ENCODE results near the gene NEDD4L. TPM values are rescaled to one million over a fixed set of nuclear protein-coding genes. Genes with fewer than 3 reads are reported as not detected.

The NEDD4L gene
- total and polyA plus RNA-seq, 2 donors (not counting 1 experiment from before 2014, with no cell fraction given): 10.3 to 25.7 TPM

DNA sequence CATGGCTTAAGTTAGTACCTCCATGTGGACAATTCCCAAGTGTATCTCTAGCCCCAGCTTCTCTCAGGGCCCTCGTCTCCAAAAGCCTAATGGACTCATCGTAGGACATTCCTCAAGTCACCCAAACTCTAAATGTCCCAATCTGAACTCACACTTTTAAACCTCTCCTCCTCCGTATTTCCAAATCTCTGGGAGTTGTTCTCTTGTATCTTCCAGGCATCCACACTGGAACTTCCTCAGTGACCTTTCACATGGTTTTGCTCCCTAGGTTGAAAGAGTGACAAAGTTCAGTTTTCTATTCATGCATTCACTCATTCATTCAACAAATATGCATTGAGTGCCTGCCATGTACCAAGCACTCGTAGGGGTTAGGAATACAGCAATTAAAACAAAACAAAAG, 364.6 kb downstream of the NEDD4L start:
- Histone ChIP-seq H3K9me3 (ENCODE audit: control extremely low read depth in 1 of 3, control insufficient read depth in 2 of 3, insufficient read depth in 1 of 3, low read length in 2 of 3) (peaks cover 0 to 3% (median 0%) of the 10 kb centered on the region in 3 donors), H3K79me2 (ENCODE audit: control insufficient read depth, insufficient read depth, low read length) (no peaks in the 10 kb centered on the region), H4K20me1 (ENCODE audit: control insufficient read depth, insufficient read depth, low read length, poor library complexity, severe bottlenecking) (no peaks in the 10 kb centered on the region), H3K4me2 (replicated peaks; ENCODE audit: low read depth, low read length, poor library complexity, severe bottlenecking) (no peak overlapping the region), H3K36me3 (replicated peaks in 1 of 2; ENCODE audit: control extremely low read depth in 1 of 2, control insufficient read depth in 1 of 2, extremely low read depth in 1 of 2, insufficient read depth in 2 of 2, low read length in 1 of 2) (no peaks in the 10 kb centered on the region), H3K27ac (ENCODE audit: low read length in 2 of 2) (no peak overlapping the region), H3K4me1 (ENCODE audit: control insufficient read depth in 2 of 2, insufficient read depth in 2 of 2, low read length in 2 of 2) (no peaks in the 10 kb centered on the region), H2AFZ (ENCODE audit: insufficient read depth, low read depth, low read length, poor library complexity, severe bottlenecking) (no peak overlapping the region), H3K9ac (ENCODE audit: low read length) (no peak overlapping the region), H3K4me3 (ENCODE audit: control extremely low read depth in 1 of 5, extremely low read depth in 1 of 5, insufficient read depth in 1 of 5, low read depth in 2 of 5, low read length in 4 of 5) (no peak overlapping the region), H3K27me3 (replicated peaks in 1 of 4; ENCODE audit: control extremely low read depth in 1 of 4, control insufficient read depth in 3 of 4, insufficient read depth in 4 of 4, low read length in 3 of 4) (no peaks in the 10 kb centered on the region)
- ATAC-seq (ENCODE audit: low read depth): no peak
- peaks cover 3% of the 10 kb centered on the region for H3K27me3 Mint-ChIP-seq
- TF ChIP-seq EZH2 (IDR thresholded peaks at IDR 0.05; ENCODE audit: borderline replicate concordance, insufficient read depth, low read depth, low read length, poor library complexity, severe bottlenecking): no peak
- TF ChIP-seq, protein P1, sequence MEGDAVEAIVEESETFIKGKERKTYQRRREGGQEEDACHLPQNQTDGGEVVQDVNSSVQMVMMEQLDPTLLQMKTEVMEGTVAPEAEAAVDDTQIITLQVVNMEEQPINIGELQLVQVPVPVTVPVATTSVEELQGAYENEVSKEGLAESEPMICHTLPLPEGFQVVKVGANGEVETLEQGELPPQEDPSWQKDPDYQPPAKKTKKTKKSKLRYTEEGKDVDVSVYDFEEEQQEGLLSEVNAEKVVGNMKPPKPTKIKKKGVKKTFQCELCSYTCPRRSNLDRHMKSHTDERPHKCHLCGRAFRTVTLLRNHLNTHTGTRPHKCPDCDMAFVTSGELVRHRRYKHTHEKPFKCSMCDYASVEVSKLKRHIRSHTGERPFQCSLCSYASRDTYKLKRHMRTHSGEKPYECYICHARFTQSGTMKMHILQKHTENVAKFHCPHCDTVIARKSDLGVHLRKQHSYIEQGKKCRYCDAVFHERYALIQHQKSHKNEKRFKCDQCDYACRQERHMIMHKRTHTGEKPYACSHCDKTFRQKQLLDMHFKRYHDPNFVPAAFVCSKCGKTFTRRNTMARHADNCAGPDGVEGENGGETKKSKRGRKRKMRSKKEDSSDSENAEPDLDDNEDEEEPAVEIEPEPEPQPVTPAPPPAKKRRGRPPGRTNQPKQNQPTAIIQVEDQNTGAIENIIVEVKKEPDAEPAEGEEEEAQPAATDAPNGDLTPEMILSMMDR (IDR thresholded peaks at IDR 0.05): no peak
- no peak overlapping the region for H3K27ac Mint-ChIP-seq
- no peak overlapping the region for H3K4me3 Mint-ChIP-seq
- 96% methylated on average over 3 of the region's 4 CpGs for WGBS (ENCODE audit: insufficient coverage)
- no peaks in the 10 kb centered on the region for H3K4me1 Mint-ChIP-seq
- intact Hi-C loops (cut with micrococcal nuclease): no loop called here
- CTCF ChIA-PET: no interaction called here
- no peaks in the 10 kb centered on the region for H3K9me3 Mint-ChIP-seq (ENCODE audit: insufficient read depth)
- DNase-seq: no peak
- POLR2A ChIA-PET: no interaction called here

DNA sequence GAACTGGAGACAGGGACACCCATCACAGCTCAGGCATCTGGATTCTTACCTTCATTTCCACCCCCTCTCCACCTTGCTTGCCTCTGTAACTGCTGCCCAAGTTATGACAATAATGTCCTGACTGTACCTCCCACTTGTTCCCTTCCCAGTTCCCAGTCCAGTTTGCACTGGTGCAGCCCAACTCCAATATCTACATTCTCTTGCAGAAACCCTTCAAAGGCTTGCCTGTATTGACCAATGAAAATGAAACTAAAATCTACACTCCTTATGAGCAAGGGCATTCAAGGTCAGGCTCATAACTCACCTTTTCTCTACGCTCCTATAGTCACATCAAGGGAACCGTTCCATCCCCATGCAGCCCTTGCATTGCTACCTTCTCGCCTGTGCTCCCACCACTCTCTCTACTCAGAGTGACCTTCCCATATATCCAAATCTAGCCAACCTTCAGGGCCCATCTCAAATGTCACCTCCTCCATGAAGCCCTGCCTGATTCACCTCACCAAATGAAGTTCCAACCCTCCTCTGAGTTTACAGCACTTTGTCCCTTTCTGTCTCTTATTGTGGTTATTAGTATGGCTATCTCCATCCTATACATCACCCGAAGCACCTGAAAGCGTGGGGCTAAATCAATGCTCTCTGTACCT, 365.9 kb downstream of the NEDD4L start:
- ATAC-seq (ENCODE audit: low read depth): no peak
- Histone ChIP-seq H3K4me2 (replicated peaks; ENCODE audit: low read depth, low read length, poor library complexity, severe bottlenecking) (no peak overlapping the region), H3K9ac (ENCODE audit: low read length) (no peak overlapping the region), H4K20me1 (ENCODE audit: control insufficient read depth, insufficient read depth, low read length, poor library complexity, severe bottlenecking) (no peaks in the 10 kb centered on the region), H3K4me3 (ENCODE audit: control extremely low read depth in 1 of 5, extremely low read depth in 1 of 5, insufficient read depth in 1 of 5, low read depth in 2 of 5, low read length in 4 of 5) (no peak overlapping the region), H3K9me3 (ENCODE audit: control extremely low read depth in 1 of 3, control insufficient read depth in 2 of 3, insufficient read depth in 1 of 3, low read length in 2 of 3) (peaks cover 0 to 3% (median 0%) of the 10 kb centered on the region in 3 donors), H3K27me3 (replicated peaks in 1 of 4; ENCODE audit: control extremely low read depth in 1 of 4, control insufficient read depth in 3 of 4, insufficient read depth in 4 of 4, low read length in 3 of 4) (no peaks in the 10 kb centered on the region), H2AFZ (ENCODE audit: insufficient read depth, low read depth, low read length, poor library complexity, severe bottlenecking) (no peak overlapping the region), H3K79me2 (ENCODE audit: control insufficient read depth, insufficient read depth, low read length) (no peaks in the 10 kb centered on the region), H3K36me3 (replicated peaks in 1 of 2; ENCODE audit: control extremely low read depth in 1 of 2, control insufficient read depth in 1 of 2, extremely low read depth in 1 of 2, insufficient read depth in 2 of 2, low read length in 1 of 2) (no peaks in the 10 kb centered on the region), H3K27ac (ENCODE audit: low read length in 2 of 2) (no peak overlapping the region), H3K4me1 (ENCODE audit: control insufficient read depth in 2 of 2, insufficient read depth in 2 of 2, low read length in 2 of 2) (no peaks in the 10 kb centered on the region)
- ChIA-PET CTCF (no interaction called here), POLR2A (no interaction called here)
- H3K27ac Mint-ChIP-seq: no peak overlapping the region
- 92% methylated on average over 3 of the region's 5 CpGs for WGBS (ENCODE audit: insufficient coverage)
- no peaks in the 10 kb centered on the region for H3K4me1 Mint-ChIP-seq
- no peak overlapping the region for H3K4me3 Mint-ChIP-seq
- H3K27me3 Mint-ChIP-seq: peaks cover 6% of the 10 kb centered on the region
- H3K9me3 Mint-ChIP-seq (ENCODE audit: insufficient read depth): no peaks in the 10 kb centered on the region
- DNase-seq: no peak
- TF ChIP-seq, protein P1 (IDR thresholded peaks at IDR 0.05): no peak
- intact Hi-C loops (cut with micrococcal nuclease): no loop called here

All from B cell (primary cell).